NCI-H187 treated with DMSO at 0.1 percent for 48 hours (cell line): Measurements from ENCODE around the gene OXSR1.
"Not testable (repeated sequence)": the region's sequence is repeated elsewhere in the genome, so short reads cannot be mapped to it uniquely, and the experiment has no call there.

Source experiments
- DNase-seq: peaks from one replicate; lab custom pipeline; 2025; lab: John Stamatoyannopoulos, UW

Gene OXSR1

DNA sequence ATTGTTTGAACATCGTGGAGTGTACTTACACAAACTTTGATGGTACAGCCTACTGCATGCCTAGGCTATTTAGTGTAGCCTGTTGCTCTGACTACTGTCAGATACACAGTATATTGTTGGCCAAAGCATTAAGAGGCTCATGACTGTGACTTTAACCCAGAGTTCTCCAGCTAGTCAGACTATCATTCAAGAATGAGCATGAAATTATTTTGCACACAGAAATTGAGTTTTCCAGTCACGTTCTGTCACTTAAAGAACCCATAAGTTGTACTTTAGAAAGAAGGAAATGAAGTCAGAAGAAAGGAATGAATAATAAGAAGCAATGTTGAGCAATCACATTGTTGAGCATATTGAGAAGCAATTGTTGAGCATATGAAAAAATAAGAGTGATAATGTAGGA is 62.7 kb downstream of the OXSR1 start:
- no peak for DNase-seq

GRCh38 chr3:38229036-38229435 is 63.7 kb downstream of the OXSR1 start:
- DNase-seq, result no peak

GRCh38 chr3:38232701-38233100 is 67.4 kb downstream of the OXSR1 start:
- no peak for DNase-seq

GRCh38 chr3:38235466-38235865 is 70.1 kb downstream of the OXSR1 start:
- DNase-seq, result no peak

DNA sequence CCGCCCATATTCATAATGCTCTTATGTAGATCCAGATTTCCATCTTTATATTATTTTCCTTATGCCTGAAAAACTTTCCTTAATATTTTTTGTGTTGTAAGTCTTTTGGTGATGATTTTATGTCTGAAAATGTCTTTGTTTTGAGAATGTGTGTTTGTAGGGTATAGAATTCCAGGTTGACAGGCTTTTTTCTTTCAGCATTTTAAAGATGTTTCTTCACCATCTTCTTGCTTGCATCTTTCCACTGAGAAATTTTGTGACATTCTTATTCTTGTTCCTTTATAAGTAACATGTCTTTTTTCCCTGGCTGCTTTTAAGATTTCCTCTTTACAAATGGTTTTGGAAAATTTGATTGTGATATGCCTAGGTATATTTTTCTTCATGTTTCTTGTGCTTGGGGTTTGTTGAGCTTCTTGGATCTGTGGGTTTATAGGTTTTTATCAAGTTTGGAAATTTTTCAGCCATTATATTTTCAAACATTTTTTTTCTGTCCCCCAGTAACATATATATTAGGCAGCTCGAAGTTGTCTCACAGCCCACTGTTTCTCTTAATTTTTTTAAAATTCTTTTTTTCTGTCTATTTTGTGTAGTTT is 73.2 kb downstream of the OXSR1 start:
- no peak for DNase-seq

DNA sequence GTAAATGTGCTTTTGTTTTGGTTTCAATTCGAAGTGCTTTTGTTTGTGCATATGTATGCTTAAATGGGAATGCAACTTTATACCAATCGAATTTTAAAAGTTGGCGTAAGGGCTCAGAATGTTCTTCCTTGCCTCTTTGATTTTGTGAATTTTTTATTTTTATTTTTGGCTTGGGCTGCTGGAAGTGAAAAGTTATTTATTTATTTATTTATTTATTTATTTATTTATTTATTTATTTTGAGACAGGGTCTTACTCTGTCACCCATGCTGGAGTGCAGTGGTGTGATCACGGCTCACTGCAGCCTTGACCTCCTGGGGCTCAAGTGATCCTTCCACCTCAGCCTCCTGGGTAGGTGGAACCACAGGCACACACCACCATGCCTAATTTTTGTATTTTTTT is 77.5 kb downstream of the OXSR1 start:
- DNase-seq, result not testable (repeated sequence)

DNA sequence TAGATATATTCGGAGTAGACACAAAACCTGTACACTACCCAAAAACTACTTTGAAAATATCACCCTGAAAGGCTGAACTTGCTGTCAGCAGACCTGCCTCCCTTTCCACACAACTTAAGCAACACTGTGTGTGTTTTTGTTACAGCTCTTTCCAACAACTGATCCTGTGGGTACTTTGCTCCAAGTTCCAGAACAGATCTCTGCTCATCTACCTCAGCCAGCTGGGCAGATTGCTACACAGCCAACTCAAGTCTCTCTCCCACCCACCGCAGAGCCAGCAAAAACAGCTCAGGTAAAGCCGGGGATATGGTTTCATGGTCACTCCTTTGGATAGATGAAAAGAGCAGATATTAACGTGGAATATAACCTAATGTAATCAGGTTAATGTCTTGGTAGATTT is 80.6 kb downstream of the OXSR1 start:
- no peak for DNase-seq

- DNase-seq, result no peak
These were observed 82.2 kb downstream of the OXSR1 start for GRCh38 chr3:38247366-38248035.

DNA sequence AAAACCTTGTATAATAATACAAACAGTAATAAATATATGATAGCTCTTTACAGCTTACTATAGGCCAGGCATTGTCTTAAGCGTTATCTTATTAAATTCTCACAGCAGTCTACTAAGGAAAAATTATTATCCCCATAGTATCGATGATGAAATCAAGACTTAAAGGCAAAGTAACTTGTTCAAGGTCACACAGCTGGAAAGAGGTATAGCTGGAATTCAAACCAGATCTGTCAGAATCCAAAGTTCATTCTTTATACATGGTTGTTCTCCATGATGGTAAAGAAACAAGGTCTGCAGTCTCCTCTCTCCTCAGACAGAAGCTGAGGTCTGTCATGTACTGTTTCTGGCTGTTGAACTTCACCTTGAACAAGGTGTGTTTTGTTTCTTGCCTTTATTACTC is 84.9 kb downstream of the OXSR1 start:
- no peak for DNase-seq

GRCh38 chr3:38251197-38251596 is 85.9 kb downstream of the OXSR1 start:
- DNase-seq, result no peak

- DNase-seq, result no peak
These were observed 88.4 kb downstream of the OXSR1 start for GRCh38 chr3:38253704-38254103.

GRCh38 chr3:38254872-38255271 is 89.5 kb downstream of the OXSR1 start:
- no peak for DNase-seq

DNA sequence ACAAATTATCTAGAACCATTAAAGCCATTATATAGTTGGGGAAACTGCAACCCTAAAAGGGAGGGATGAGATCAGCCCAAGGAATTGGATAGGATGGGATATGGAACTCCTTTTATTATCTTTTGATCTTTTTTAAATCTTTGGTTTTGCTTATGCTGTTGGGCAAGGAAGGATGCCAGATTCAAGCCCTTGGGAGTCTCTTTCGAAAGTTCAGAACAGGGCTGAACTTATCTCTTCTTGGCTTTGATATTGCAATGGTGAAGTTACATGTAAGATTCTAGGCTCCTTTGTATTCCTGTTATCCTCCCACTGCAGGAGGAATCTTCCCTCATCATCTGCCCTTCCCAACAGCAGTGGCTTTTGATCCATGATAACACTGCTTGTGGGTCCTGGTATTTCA is 90.3 kb downstream of the OXSR1 start:
- no peak for DNase-seq

- DNase-seq, result no peak
These were observed 92.2 kb downstream of the OXSR1 start for GRCh38 chr3:38257583-38257982.

GRCh38 chr3:38260474-38260873 is 95.1 kb downstream of the OXSR1 start:
- DNase-seq, result no peak

GRCh38 chr3:38264353-38264771 is 99.0 kb downstream of the OXSR1 start:
- DNase-seq, result no peak

DNA sequence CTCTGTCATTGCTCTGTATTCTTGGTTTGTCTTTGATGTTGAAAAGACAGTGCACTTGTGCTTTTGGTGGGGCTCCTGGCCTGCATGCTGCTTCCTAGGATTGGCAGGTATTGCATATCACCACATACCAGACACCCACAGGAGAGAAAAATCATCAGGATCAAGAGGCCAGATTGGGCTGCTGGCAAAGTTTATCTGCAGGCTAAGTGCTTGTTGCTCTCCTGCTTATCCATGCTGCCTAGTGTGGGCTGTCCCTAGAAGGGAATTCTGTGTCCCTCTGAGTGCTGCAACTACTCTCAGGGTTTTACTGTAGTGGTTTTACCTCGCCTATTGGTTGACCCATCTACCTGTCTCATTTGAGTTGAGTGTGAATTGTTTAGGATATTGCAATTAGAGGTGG is 99.4 kb downstream of the OXSR1 start:
- no peak for DNase-seq

GRCh38 chr3:38265604-38266307 is 100.4 kb downstream of the OXSR1 start, which contains the start of gene SLC22A13:
Gene SLC22A13, plus strand, starts transcription at chr3:38265812. Its CDS starts 49 bp downstream, at chr3:38265861.
- DNase-seq, result no peak

DNA sequence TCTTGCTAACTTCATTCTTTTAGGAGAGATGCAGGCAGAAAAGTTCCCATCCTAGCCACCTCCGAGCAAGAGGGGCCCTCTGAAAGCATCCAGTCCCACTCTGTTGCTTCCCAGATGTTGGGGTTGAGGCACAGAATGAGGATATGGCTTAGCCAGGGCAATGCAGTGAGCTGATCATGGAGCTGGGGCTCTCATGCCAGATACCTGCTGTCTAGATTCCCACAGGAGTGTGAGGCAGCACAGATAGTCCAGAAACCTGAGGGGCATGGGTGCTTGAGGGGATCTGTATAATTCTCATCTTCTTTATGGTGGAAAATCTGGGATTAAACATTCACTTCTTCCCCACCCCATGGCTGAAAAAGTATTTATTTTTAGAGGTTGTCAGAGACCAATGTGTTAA is 101.5 kb downstream of the OXSR1 start:
- DNase-seq, result no peak

DNA sequence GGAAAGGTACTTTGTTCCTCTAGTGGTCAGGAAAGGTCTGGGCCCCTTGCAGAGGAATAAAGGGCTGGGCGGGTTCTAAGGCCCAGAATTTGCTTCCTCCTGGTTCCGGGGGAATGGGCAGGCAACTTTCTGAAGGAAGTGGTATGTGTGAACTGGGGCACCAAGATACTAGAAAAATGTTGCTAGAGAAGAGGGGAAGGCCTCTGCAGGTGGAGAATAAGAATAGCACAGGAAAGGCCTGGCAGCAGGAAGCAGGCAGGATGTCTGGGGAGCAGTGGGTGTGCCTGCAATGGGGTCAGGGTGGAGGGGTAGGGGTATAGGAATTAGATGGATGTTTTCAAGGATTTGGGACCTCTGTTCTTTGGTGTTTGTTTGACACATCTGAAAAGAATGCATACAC is 102.3 kb downstream of the OXSR1 start:
- DNase-seq, result no peak

- DNase-seq, result no peak
These were observed 102.8 kb downstream of the OXSR1 start for GRCh38 chr3:38268087-38268486.

DNA sequence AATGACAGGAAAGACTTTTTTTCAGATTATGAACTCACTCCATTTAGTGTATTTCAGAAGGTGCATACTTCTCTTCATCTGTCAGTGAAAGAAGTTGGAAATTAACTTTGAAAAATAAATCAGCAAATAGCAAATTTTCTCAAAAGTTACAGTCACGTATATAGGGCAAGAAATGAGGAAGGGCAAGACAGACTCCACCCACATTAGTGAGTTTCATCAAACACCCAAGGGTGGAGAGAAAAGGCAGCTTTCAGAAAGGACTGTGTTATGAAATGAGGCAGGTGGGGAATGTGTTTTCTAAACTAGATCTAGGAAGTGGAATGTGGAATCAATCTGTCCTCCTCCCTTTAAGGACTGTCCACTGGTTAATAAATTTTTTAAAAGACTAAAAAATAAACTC is 103.2 kb downstream of the OXSR1 start:
- DNase-seq, result no peak

DNA sequence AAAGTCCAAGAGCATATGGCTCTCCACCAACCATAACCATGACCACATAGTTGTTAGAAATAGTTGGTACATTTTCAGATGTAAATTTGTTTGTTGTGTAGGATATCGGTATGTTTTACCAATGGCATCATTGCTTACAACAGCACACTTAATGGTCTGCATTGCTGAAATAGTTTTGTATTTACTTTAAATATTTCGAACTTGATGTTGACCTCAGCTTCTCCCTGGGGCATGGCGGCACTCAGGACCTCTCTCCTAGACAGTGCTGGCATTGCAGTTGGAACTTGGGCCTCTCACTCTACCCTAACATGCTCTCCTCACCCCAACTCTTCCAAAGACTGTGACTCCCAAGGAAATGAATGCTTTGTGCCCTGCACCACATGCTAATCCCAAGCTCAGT is 105.3 kb downstream of the OXSR1 start:
- no peak for DNase-seq
